ENCODE results near the gene QPCT.
"Not testable (repeated sequence)": the region's sequence is repeated elsewhere in the genome, so short reads cannot be mapped to it uniquely, and the experiment has no call there.

The QPCT gene

DNA sequence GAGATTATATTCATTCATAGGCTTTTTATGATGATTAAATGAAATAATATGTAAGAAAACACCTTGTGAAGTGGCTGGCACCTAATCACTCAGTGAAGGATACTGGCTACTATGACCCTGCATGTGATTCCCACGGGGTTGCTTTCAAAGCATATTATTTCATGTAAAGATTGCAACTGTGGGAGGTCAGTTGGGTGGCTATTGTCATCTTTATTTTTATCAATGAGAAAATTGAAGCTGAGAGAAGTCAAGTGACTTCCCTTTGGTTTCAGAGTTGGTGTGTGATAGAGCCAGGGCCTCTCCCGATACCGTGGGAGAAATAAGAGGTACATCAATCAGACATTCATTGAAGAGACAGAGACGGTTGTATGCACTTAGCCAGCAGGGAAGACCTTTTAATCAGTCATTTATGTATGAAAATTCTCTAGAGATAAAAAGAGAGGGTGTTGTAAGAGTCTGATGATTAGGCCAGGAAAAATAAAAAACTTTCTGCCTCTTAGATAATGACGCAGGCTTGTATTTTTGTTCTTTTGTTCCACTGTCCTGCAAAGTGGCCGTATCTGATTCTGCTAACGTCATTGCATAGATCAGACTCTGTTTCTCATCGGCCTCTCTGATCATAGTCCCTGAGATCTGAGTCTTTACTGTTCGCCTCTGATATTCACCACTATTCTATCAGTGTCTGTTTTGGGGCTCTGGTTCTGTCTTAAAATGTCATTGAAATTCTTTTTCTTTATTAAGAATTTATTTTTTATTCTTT lies 50.5 kb downstream of the QPCT start:
- DNase-seq: no peak

- no peak for DNase-seq
These were observed 52.6 kb downstream of the QPCT start for GRCh38 chr2:37396890-37397565.

- DNase-seq: no peak
These were observed 54.6 kb downstream of the QPCT start for GRCh38 chr2:37398990-37399389.

GRCh38 chr2:37400041-37400440 lies 55.6 kb downstream of the QPCT start:
- DNase-seq: no peak

- no peak for DNase-seq
These were observed 58.2 kb downstream of the QPCT start for GRCh38 chr2:37402636-37403035.

DNA sequence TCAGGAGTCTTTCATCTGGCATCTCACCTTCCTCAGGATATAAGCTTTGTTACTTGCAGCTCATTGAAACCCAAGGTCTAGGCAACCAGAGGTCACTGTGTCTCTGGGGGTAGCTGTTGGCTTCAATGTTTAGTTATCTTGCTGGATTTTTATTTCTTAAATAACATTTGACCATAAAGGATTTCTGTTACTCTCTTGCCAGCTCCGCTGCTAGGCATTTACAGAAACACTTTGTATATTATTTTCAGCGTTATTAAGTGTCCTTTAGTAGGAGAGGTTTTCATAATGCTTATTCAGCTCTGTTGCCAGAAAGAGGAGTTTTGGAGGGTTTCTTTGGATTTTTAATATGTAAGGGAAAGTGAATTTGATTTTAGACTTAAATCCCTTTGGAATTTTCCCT lies 61.4 kb downstream of the QPCT start:
- DNase-seq: no peak

- DNase-seq: no peak
These were observed 67.8 kb downstream of the QPCT start for GRCh38 chr2:37412231-37412630.

DNA sequence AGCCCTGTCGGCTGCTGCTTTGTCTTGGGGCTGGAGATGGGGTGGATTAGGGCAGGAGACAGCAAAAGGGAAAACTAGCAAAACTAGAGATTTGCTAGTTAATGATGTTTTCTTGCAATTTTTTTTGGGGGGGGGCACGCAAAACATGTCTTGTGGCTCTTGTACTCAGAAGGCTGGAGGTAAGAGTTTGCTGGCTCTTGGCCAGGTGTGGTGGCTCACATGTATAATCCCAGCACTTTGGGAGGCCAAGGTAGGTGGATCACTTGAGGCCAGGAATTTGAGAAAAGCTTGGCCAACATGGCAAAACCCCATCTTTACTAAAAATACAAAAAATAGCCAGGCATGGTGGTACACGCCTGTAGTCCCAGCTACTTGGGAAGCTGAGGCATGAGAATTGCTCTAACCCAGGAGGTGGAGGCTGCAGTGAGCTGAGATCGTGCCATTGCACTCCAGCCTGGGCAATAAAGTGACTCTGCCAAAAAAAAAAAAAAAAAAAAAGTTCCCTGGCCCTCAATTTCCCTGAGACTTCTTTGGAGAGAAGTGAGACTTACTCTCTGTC lies 69.6 kb downstream of the QPCT start:
- not testable (repeated sequence) for DNase-seq

DNA sequence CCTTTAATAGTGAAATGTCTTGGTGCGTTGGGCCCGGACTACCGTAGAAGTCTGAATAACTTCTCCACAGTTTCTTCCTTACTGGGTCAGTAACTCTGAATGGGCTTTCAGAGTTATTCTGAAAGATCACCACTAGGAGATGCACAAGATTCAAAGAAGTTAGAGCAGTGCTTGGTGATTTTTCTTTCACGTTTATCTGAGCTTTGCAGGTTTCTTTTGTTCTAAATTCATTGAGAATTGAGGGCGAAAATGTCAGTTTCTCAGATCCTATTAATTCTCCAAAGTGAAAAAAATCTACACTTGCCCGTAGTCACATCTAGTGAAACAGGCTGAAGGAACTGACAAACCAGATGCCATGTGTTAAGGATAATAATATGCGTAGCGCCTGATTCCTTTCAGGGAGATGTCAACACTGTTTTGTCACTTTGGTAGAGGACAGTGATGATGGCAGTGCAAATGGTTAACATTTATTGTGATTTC lies 70.1 kb downstream of the QPCT start:
- no peak for DNase-seq

DNA sequence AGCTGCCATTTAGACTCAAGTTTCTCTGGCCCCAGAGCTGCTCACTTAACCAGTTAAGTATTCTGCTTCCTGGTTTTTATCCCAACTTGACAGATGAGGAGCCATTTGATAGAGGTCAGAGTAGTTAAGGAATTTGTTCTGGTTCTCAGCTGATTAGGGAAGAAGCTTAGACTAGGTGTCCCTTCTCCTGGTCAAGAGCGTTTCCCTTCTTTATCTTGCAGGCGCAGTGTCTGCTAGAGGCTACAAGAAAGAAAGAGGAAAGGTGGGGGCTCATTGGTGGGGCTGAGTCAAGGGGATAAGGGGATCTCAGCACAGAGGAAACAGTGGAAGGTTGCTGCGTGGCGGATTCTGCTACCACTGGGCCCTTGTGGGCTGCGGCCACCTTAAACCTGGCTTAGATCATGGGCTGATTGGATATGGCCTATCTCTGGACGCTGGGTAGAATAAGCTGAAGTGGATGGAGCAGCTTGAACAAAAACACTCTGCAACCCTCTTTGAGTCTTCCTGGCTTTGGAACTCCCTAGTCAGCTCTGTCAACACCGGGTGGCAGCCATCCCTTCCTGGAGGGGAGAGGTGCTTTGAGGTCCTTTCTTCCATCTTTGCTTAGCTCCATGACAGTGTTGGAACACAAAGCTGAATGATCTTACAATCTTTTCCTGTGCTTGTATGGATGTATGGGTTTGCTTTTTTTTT lies 70.8 kb downstream of the QPCT start:
- no peak for DNase-seq

DNA sequence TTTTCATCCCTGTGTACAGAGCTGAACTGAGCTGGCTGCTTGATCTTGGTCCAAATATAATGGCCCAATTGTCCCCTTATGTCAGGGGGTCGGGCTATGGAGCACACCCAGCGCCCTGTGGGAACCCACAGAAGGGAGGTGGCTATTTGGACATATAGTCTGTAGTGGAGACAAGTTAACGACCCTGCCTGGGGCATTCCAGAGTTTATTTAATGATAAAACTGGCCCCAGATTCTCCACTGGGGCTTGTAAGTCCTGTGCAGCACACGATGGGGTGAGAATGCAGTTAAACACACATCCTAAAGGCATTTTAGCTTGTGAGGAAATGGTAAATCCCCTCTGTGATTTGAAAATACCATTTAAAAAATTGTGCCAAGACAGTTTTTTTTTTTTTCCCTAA lies 72.9 kb downstream of the QPCT start:
- no peak for DNase-seq

DNA sequence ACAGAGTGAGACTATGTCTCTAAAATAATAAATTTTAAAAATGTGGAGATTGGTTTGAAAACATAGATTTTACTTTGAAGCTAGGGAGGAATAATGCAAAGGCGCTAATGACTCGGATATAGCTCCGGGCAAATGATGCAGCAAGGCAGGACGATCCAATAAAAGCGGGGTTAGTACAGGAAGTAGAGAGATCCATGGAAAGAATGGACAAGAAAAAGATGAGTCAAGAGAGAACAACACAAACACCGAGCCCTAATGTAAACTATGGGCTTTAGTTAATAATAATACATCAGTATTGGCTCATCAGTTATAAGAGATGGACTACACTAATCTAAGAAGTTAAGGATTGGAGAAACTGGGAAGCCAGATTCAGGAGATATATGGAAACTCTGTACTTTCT lies 74.5 kb downstream of the QPCT start:
- DNase-seq: no peak

DNA sequence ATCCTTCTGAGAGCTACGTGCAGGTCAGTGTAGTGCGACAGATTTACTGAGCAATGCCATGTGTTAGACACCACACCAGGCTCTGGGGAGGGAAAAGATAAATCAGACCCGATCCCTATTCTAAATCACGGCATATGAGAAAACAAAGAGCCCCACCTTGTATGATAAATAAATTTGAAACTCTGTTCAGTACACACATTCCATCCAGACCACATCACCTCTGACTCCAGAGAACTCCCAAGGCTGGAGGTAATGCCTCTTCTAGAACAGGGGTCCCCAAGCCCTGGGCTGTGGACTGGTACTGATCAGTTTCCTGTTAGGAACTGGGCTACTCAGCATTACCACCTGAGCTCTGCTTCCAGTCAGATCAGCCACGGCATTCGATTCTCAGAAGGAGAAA lies 77.3 kb downstream of the QPCT start:
- DNase-seq: no peak

GRCh38 chr2:37422816-37423215 lies 78.4 kb downstream of the QPCT start:
- no peak for DNase-seq
